CD4-positive, alpha-beta T cell treated with Interleukin-17A for 1 hour (primary cell): Measurements from ENCODE around the gene C12orf76.
"Not testable (repeated sequence)": the region's sequence is repeated elsewhere in the genome, so short reads cannot be mapped to it uniquely, and the experiment has no call there.

ENCODE experiments used
- DNase-seq: peaks from one replicate; pipeline ENCODE4 v3.0.0-alpha.2; 2020

C12orf76 gene

GRCh38 chr12:110015132-110015531, 33.2 kb downstream of the C12orf76 start:
- DNase-seq = peak; percentile 62

DNA sequence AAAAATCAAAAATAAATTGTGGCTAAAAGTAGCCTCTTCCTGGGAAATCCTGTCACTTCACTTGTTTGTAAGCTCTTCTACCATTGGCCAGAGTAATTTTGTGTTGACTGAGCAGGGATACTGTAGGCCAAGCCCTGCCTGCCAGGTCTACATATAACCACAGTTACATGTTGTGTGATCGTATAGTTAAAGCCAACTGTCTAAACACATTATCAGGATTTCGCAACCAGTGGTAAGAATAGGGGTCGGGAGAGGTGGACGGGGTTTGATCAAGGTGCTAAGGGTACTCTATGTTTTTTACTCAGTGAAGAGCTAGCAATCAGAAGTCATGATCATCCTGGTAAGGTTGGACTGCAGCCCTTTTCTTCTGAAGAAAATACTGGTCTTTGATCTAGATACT, 35.7 kb downstream of the C12orf76 start:
- DNase-seq = no peak

- DNase-seq = peak; percentile 48
Measured at GRCh38 chr12:110012137-110012536, 36.2 kb downstream of the C12orf76 start.

GRCh38 chr12:110010853-110011723, 37.2 kb downstream of the C12orf76 start:
- peak; percentile 50 for DNase-seq

DNA sequence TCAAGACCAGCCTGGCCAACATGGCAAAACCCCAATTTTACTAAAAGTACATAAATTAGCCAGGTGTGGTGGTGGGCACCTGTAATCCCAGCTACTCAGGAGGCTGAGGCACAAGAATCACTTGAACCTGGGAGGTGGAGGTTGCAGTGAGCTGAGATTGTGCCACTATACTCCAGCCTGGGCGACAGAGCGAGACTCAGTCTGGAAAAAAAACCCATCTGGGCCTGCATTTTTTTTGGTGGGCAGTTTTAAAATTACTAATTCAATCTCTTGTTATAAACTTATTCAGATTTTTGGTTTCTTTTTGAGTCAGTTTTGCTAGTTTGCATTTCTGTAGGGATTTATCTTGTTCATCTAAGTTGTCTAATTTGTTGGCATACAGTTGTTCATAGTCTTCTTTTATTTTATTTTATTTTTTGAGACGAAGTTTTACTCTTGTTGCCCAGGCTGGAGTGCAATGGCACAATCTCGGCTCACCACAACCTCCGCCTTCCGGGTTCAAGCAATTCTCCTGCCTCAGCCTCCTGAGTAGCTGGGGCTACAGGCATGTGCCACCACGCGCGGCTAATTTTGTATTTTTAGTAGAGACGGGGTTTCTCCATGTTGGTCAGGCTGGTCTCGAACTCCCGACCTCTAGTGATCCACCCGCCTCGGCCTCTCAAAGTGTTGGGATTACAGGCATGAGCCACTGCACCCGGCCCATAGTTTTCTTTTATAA, 39.5 kb downstream of the C12orf76 start:
- DNase-seq = not testable (repeated sequence)

DNA sequence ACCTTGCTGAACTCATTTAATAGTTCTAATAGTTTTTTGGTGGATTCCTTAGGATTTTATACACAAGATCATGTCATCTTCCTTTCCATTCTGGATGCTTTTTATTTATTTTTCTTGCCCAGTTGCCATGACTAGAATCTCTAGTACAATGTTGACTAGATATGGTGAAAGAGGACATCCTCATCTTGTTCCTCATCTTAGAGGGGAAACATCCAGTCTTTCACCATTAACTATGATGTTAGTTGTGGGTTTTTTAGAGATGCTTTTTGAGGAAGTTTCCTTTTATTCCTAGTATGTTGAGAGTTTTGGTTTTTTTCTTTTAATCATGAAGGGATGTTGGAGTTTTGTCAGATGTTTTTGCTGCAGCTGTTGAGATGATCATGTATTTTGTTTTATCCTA, 40.4 kb downstream of the C12orf76 start:
- no peak for DNase-seq

GRCh38 chr12:110006115-110006514, 42.2 kb downstream of the C12orf76 start:
- no peak for DNase-seq

GRCh38 chr12:110005319-110005973, 42.9 kb downstream of the C12orf76 start:
- peak; percentile 36 for DNase-seq

DNA sequence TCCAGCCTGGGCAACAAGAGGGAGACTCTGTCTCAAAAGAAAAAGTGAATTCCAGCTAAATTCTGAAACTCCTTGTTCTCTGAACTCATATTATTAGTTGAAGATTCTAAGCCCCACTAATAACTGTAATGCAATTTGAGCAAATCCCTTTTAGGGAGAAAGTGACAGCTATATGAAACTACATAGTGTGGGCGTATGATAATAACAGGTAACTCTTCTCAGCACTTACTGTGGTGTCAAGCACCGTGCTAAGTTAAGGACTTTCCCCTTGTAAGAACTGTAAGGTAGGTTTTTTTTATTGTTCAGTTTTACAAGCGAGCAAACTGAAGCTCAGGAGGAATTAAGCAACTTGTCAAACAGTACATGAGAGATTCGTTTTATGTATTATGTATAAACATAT, 43.7 kb downstream of the C12orf76 start:
- peak; percentile 36 for DNase-seq

GRCh38 chr12:110002676-110003515, 45.4 kb downstream of the C12orf76 start:
- no peak for DNase-seq

GRCh38 chr12:110001596-110001995, 46.7 kb downstream of the C12orf76 start:
- DNase-seq = no peak

DNA sequence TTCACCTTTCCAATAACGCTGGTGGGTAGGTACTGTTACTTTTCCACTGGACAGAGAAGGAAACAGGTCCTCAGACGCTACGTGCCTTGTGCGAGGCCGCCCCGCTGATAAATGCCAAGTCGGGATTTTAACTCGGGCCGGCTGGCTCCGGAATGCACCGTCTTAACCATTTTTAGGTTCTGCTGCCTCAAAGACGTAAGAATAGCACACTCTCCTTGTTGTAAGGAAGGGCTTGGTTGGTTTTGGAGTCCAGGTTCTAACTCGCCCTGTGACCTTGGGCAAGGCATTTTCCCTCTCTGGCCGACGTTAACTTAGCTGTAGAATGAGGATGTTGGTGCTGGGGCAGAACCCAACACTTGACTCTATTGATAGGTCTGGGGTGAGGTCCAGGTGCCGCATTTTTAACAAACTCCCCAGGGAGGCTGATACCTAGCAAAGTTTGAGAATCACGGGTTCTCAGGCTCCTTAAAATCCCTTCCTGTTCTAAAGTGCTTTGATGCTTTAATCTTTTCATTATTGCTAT, 48.3 kb downstream of the C12orf76 start:
- peak; percentile 30 for DNase-seq

DNA sequence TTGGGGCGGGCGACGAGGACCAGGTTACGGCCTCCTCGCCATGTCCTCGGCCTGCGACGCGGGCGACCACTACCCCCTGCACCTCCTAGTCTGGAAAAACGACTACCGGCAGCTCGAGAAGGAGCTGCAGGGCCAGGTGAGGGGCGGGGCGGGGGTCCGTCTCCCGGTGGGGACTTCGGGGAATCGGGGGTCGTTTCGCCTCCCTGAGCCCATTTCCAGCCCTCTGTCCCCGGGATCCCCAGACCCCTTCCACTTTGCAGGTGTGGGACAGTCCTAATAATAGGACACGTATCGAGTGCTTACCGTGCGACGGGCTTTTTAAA, 48.7 kb downstream of the C12orf76 start:
- DNase-seq = no peak

DNA sequence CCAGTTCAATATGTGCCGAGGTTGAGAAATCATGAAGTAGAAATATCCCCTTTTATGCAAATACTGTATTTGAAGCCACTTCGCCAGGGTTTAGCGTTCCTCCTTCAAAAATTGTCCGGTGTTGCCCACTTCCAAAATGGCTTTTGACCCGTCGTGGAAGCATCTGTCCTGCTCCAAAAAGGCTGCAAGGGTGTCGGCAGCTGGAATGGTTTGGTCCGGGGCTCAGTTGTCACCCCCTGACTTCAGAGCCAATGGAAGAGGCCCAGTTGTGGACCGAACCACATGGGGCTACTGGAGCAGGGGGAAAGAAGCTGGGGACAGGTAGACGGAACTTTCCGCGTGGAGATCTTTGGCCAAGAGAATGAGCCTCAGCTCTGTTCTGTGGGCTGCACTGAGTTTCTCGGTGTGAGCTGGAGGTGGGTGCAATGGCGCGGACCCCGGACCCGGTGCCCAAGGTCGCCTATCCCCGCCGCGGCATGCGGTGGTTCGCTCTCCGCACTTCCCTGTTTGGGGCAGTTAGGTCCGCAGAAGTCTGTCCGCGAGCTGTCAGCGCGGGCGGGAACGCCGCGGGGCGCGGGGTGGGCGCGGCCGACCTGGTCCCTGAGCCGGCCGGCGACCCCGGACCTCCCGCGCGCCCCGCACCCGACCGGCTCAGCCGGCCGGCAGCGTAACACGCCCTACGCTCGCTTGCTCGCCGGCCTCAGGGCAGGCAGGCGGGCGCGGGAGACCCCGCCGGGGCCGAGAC, 49.2 kb downstream of the C12orf76 start, which contains the start of gene ANKRD13A:
Gene ANKRD13A (plus strand): TSS at position 527 of the 745 bp plus-strand sequence. CDS start 259 bp downstream, outside the sequence.
- DNase-seq = peak; percentile 96

DNA sequence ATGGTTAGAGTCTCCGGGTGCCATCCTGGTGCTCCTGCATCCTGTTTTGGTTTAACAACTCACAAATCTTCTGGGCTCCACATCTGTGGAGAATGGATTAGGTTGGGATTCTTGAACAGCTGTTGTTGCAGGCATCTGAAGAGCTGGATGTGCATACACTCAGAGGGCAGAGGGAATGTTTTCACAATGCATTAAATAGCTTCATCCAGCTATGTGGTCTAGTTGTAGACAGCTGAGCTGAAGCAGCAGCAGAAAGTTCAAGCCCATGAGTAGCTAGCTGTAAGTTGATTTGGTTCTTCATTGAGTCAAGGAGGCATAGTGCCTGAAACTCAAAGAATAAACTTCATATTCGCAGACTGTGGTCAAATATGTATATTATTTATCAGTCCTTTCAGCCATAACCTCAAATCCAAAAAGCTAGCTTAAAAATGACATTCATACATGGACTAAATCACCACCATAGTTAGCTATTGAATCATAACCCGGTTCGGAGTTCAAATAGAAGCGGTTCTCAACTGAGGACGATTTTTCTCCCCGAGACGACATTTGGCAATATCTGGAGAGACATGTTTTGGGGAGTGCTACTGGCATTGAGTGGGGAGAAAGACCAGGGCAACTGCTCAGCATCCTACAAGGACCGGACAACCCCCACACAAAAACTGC, 50.0 kb downstream of the C12orf76 start:
- DNase-seq = no peak

DNA sequence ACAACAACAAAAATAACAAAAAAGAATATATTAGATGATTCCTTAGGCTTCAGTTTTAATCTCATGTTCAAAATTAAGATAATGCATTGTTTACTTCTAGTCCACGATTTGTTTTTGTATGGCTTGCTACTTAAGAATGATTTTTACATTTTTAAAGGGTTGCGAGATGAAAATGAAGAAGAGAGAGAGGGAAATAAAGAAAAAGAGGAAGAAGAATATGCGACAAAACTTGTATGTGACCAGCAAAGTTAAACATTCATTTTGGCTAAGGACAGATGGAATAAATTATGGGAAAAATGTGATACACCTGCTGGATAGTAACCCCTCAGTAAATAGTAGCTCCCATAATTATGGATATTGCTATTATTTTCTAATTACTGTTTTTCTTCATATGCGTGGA, 50.9 kb downstream of the C12orf76 start:
- no peak for DNase-seq

- DNase-seq = no peak
Measured at GRCh38 chr12:109996483-109996853, 51.9 kb downstream of the C12orf76 start.

GRCh38 chr12:109995686-109996482, 52.4 kb downstream of the C12orf76 start, which contains the start of gene GIT2:
TSS of gene GIT2 (minus strand) at chr12:109996368. CDS start at chr12:109996224, 144 bp downstream.
- peak; percentile 96 for DNase-seq

DNA sequence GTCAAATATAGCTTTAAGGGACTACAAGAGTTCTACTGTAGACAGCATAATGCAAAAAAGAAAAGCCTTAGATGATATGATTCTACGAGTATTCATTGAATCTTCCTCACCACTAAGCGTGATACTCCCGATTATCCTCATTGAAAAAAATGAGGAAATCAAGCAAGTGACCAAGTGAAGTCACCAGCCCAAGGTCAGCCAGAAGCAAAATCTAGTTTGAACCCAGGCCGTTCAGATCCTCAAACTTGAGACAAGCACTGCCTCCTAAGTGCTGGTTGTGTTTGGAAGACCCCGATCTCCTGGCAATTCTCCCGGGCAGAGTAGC, 53.0 kb downstream of the C12orf76 start:
- no peak for DNase-seq
